A549 (cell line): Measurements from ENCODE around the gene F12.

Source experiments
- JUN ChIP-seq, 2 experiments: fragments of >200 bp; sonication (Bioruptor Twin); formaldehyde crosslinking; IDR thresholded peaks; 2 replicates in 1 of 2; 3 replicates in 1 of 2; pipeline ENCODE4 v1.6.1; 2016 to 2017
- RCOR1 ChIP-seq: fragments of 150-350 bp; IDR thresholded peaks from 2 replicates; pipeline ENCODE4 v1.6.1; 2014; ENCODE audit warnings: antibody characterized with exemption, low read length, low read depth
- RFX5 ChIP-seq: fragments of 450-650 bp; IDR thresholded peaks from 2 replicates; pipeline ENCODE4 v1.7.1; 2014; ENCODE audit warnings: antibody characterized with exemption, mild to moderate bottlenecking, moderate library complexity
- TF ChIP-seq, protein P1 (sequence below): fragments of >200 bp; sonication (Bioruptor Twin); formaldehyde crosslinking; IDR thresholded peaks from 3 replicates; pipeline ENCODE4 v1.5.1; 2016

DNA sequence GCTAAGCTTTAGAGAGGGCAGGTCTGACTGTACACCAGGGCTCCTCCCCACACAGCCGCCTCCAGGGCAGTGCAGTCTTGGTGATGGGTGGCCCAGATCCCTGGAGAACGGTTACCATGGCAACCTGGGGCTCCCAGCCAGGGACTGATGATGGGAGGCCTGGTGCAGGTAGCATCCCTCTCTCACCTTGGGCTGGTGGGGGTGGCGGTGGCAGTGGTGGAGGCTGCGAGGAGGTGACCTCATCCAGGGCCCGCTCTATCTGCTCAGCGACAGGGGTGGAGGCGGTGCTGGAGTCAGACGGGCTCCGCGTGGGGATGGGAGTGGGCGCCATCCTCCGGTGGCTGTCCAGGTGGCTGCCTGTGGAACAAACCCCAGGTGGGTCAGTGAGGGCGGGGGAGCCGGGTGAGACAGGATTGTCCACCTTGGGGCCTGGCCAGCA is 49.6 kb upstream of the F12 start:
- TF ChIP-seq, protein P1, sequence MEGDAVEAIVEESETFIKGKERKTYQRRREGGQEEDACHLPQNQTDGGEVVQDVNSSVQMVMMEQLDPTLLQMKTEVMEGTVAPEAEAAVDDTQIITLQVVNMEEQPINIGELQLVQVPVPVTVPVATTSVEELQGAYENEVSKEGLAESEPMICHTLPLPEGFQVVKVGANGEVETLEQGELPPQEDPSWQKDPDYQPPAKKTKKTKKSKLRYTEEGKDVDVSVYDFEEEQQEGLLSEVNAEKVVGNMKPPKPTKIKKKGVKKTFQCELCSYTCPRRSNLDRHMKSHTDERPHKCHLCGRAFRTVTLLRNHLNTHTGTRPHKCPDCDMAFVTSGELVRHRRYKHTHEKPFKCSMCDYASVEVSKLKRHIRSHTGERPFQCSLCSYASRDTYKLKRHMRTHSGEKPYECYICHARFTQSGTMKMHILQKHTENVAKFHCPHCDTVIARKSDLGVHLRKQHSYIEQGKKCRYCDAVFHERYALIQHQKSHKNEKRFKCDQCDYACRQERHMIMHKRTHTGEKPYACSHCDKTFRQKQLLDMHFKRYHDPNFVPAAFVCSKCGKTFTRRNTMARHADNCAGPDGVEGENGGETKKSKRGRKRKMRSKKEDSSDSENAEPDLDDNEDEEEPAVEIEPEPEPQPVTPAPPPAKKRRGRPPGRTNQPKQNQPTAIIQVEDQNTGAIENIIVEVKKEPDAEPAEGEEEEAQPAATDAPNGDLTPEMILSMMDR = no peak
- TF ChIP-seq RFX5 = no peak
- no peak for TF ChIP-seq JUN (IDR thresholded peaks at IDR 0.05)
- no peak for TF ChIP-seq RCOR1
